GM23248 (cell line): ENCODE data around the gene DNPH1.

Experiments used
- EZH2 ChIP-seq: fragments of 200-600 bp; sonication (generic); IDR thresholded peaks from 2 replicates; pipeline ENCODE4 v1.6.1; 2018; ENCODE audit warnings: antibody characterized with exemption, mild to moderate bottlenecking; ENCODE audit not compliant: insufficient read depth, poor library complexity, severe bottlenecking
- EZH2phosphoT487 ChIP-seq: fragments of 200-600 bp; sonication (generic); IDR thresholded peaks from 2 replicates; pipeline ENCODE4 v1.6.1; 2018; ENCODE audit warnings: antibody characterized with exemption, moderate library complexity, mild to moderate bottlenecking, low read depth; ENCODE audit not compliant: insufficient read depth

DNA sequence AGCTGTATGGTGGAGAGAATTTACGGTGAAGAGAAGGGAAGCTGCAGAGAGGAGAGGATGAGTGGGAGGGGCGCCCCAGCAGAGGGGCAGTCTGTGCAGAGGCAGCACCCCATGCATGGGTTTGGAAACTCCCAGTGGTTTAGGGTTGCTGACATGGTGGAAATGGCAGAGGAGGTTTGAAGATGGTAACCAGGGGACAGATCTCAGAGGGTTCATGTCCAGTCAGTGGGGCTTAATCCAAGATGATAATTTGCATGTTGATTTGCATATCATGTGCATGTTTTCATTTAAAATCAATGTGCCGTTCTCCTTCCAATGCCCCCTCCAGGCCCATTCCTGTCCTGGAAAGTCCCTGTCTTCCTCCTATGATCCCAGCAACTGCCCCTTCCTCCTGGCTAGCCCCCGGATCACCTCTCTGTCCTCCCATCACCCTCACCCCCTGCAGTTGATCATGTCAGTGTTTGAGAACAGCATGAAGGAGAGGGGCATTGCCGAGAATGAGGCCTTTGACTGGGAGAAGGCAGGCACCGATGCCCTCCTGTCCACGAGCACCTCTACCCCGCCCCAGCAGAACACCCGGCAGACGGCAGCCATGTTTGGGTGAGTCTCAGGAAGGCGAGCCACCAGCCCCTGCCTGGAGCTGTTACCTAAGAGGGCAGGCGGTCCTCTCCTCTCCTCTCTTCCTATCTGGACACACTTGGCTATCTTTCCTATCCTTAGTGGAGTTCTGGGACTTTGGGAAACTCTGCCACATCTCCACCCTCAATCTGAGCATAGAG, 28.3 kb upstream of the DNPH1 start:
- TF ChIP-seq EZH2 (no peak), EZH2phosphoT487 (no peak)
